Keratinocyte (primary cell): ENCODE results near the gene DYNC2I2.

ENCODE experiments used
- CTCF ChIP-seq, 3 experiments: IDR thresholded peaks in 1 of 3; conservative IDR thresholded peaks in 1 of 3; optimal IDR thresholded peaks in 1 of 3; 2 replicates in 2 of 3; 3 replicates in 1 of 3; pipeline versions ENCODE3 to v1.5.1; 2011; ENCODE audit warnings: low read length in 3 of 3, mild to moderate bottlenecking in 3 of 3, moderate library complexity in 2 of 3, control low read depth in 1 of 3, inconsistent platforms in 1 of 3; ENCODE audit not compliant: insufficient read depth in 2 of 3; ENCODE audit errors: extremely low read depth in 1 of 3
- EZH2 ChIP-seq: IDR thresholded peaks from one replicate; pipeline ENCODE4 v1.6.1; 2012; ENCODE audit warnings: inconsistent platforms, mild to moderate bottlenecking, low read length, moderate library complexity

- TF ChIP-seq CTCF (optimal IDR thresholded peaks at IDR 0.05 in 1 of 3, IDR thresholded peaks at IDR 0.05 in 1 of 3, conservative IDR thresholded peaks at IDR 0.05 in 1 of 3; ENCODE audit: extremely low read depth in 1 of 3, insufficient read depth in 2 of 3, low read length in 3 of 3): no peak
- no peak for TF ChIP-seq EZH2
These were observed 18.7 kb upstream of the DYNC2I2 start for GRCh38 chr9:128675382-128675781.
